LoVo (cell line): ENCODE results near the gene PPDPF.
A peak's percentile ranks its signal among the peaks of the same experiment; 100 is the strongest.
"Not testable (repeated sequence)": the region's sequence is repeated elsewhere in the genome, so short reads cannot be mapped to it uniquely, and the experiment has no call there.

Experiments used
- DNase-seq: peaks from one replicate; pipeline ENCODE4 v3.0.0-alpha.2; 2016; ENCODE audit warnings: low spot score

Gene PPDPF

GRCh38 chr20:63500902-63501817, 19.4 kb upstream of the PPDPF start:
- no peak for DNase-seq

- DNase-seq, result no peak
These were observed 18.5 kb upstream of the PPDPF start for GRCh38 chr20:63501818-63502670.

DNA sequence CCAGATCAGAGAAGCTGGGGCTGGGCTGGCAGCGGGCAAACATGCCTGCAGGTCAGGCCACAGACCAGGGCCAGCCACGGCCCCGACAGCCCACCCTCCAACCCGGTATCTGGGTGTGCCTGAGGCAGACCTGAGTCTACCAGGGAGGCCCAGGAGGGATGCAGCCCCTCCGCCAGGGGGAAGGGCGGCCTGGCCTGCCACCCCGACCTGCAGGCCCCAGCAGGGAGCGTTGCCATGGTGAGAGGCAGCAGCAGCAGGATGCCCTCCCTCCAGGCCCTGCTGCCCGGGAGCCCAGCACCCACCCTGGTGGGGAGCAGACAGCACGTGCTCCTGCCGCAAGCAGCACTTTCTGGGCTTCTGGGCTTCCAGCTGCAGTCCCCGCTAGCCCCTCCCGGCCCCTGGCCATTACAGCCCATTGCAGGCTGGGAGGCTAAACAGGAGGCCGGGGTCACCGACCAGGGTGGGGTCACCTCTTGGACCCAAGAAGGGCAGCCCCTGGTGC, 17.8 kb upstream of the PPDPF start:
- no peak for DNase-seq

- no peak for DNase-seq
These were observed 17.0 kb upstream of the PPDPF start for GRCh38 chr20:63503524-63503923.

- DNase-seq, result no peak
These were observed 15.9 kb upstream of the PPDPF start for GRCh38 chr20:63504642-63505041.

DNA sequence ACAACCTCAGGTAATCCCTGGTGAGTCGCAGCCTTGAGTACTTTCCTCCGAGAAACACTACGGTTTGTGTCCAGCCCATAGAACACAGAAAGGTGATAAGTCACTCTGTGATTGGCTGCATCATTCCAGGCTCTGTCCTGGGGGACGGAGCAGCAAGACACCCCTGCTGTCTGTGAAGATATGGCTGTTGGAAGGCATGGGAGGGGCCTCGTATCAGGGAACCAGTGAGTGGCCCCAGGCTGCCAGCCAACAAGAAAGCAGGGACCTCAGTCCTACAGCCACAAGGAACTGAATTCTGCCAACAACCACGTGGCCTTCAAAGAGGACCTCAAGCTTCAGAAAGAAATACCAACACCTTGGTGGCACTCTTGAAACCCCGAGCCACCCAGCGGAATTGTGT, 15.3 kb upstream of the PPDPF start:
- DNase-seq, result no peak

DNA sequence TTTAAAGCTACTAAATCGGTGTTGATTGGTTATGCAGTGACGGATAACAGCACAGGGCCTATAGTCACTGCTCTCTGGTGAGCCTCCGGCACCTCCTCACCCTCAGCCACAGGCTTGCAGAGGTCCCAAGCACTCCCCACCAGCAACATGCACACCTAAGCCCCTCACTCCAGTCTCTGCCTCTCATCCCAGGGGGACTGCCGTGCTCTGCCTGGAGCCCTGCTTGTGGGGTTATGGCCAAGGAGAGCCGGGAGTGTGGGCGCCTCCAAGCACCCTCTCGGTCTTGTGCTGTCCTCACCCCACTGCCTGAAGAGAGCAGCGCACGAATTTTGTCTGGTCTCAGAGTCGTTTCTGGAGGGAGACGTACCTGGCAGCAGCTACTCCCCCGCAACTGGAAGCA, 14.8 kb upstream of the PPDPF start:
- DNase-seq, result no peak

DNA sequence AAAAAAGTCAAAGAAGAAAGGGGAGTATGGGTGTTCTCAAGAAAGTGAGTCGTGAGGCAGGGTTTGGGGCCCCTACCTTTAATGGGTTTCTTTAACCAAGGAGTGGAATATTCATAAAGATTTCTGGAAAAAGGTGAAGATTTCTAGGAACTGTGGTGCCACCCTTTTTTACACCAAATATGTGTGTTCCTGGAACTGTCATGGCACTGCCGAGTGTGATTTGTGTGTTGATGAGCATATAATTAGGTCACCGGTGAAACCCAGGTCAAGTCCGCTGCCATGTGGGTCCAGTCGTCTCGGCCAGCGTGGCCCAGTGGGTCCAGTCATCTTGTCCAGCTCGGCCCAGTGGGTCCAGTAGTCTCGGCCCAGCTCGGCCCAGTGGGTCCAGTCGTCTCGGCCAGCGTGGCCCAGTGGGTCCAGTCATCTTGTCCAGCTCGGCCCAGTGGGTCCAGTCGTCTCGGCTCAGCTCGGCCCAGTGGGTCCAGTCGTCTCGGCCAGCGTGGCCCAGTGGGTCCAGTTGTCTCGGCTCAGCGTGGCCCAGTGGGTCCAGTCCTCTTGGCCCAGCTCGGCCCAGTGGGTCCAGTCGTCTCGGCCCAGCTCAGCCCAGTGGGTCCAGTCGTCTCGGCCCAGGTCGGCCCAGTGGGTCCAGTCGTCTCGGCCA, 13.4 kb upstream of the PPDPF start:
- DNase-seq, result no peak

GRCh38 chr20:63508072-63508768, 12.3 kb upstream of the PPDPF start:
- DNase-seq, result no peak

- no peak for DNase-seq
These were observed 11.4 kb upstream of the PPDPF start for GRCh38 chr20:63509088-63509564.

DNA sequence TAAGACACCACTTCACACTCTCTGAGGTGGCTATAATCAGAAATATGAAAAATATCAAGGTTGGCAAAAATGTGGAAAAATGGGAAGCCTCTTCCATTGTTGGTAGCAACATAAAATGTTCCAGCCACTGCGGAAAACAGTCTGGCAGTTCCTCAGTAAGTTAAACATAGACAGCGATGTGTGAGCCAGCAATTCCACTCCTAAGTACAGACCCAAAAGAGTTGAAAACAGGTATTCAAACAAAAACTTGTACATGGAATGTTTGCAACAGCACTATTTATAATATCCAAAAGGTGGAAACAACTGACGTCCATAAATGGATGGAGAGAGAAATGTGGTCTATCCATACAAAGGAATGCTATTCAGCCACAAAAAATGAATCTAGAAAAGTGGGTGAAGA, 7.4 kb upstream of the PPDPF start:
- DNase-seq, result no peak

- DNase-seq, result not testable (repeated sequence)
These were observed 6.0 kb upstream of the PPDPF start for GRCh38 chr20:63514520-63514919.

DNA sequence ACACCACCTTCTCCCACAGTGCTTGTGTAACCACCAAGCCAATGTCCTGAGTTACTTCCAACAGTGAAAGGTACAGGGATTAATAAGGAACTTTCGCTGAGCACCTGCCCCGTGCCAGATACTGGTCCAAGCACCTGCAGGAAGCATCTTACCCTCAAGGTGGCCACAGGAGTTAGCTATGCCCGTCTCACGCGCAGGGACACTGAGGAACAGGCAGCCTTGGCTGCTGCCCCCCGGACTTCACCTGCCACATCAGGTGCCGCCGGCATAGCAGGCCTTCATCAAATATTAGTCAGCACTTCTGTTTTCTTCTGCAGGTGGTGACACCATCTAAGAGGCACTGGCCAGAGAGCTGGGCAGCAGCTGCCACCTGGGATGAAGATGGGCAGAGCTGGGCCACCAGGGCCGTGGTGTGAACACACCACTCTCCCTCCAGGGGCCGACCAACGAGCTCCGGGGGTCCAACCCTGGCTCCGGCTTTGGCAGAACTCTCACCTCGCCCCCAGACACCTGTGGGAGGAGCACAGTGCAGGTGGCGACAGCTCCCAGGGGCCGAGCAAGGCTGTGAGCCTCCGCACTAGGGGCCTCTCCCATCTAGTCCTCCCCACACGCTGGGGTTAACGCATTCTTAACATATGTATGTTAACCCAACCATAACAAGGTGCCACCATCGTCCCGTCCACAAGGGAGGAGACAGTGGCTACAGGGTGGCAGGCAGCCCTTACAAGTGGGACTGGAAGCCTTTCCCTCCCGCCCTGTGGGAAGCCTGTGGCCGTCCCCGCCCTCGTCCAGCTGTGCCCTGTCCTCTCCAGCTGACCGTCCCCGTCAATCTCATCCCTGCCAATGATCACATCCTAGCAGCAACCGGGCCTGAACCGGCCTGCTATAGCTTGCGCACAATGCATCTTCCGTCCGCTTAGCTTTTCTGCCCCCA, 2.9 kb upstream of the PPDPF start:
- no peak for DNase-seq

DNA sequence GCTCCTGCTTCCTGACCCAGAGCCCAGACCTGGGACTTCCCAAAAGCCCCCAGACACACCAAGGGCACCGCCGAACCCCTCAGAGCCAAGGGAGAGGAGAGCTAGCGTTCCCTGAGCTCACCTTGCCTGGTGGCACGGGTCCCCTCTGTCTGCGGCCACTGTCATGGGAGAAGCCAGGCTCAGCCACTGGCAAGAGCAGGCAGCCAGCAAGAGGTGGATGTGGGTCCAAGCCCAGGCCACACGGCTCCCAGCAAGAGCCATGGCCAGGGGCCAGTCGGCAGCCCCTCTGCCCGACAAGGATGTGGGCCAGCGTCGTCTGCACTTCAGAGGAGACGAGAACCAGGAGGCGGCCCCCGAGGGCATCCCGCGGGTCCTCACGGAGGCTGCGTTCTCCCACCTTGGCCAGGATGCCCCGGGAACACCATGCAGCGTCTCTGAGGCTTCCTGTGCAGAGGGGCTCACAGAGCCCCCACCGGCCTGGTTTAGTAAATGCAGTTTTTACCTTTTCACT, 2.2 kb upstream of the PPDPF start:
- DNase-seq, result no peak

GRCh38 chr20:63518946-63519667, 1.5 kb upstream of the PPDPF start:
- no peak for DNase-seq

DNA sequence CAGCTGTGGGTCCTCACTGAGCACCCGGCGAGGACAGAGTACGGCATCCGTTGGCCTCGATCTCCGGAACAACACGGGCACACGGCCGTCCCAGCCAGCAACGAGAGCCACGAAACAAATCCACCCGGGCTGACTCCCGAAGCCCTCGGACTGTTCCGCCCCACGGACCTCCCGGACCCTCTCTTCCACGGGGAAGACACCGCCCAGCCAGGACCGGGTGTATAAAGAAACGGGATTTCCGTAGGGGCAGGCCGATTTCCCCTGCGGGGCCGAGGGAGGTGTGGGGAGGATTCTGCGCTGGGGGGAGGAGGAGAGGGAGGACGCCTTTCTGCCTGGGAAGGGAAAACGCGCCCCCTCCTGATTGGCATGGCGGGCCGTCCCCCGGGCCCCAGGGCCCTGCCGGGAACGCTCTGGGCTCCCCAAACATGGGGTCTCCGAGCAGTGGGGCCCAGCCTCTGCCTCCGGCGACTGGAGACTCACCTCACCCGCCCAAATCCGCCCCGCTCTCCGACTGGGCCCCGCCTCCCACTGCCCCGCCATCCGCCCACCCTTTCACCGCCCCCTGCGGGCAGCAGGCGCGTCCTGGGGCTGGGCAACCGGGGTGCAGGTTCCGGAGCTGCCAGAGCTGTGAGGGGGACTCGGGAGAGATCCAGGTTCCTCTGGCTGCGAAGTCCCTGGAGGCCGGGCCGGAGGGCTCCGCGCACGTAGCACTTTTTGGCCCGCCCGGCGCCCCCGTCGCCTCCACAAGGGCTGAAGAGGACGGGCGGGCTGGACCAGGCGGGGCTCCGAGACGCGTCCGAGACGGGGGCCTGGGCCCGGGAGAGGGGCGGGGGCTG, 679 bp upstream of the PPDPF start:
- DNase-seq, result peak; percentile 59

GRCh38 chr20:63520934-63521601, 503 bp downstream of the PPDPF start:
- DNase-seq, result peak; percentile 61

- DNase-seq, result no peak
These were observed 1.0 kb downstream of the PPDPF start for GRCh38 chr20:63521602-63522001.
